Activated CD4-positive, alpha-beta T cell treated with anti-CD3 and anti-CD28 coated beads for 36 hours (primary cell): Measurements from ENCODE around the gene SBF2. TPM values are rescaled to one million over a fixed set of nuclear protein-coding genes. Genes with fewer than 3 reads are reported as not detected.

Experiments used
- ATAC-seq: fragments of 200-7000 bp; cut with Tn5 transposase; one replicate; pipeline ENCODE4 v1.10.0; 2021; ENCODE audit warnings: mild to moderate bottlenecking, moderate library complexity
- CTCF ChIA-PET: fragments of 350-600 bp; sonication (Branson Sonifier 250); formaldehyde crosslinking; loops from one replicate; lab custom pipeline; 2021; ENCODE audit warnings: antibody characterized with exemption; lab: Charles Lee
- POLR2A ChIA-PET: fragments of 350-600 bp; sonication (Branson Sonifier 250); formaldehyde crosslinking; loops from one replicate; lab custom pipeline; 2021; ENCODE audit warnings: antibody characterized with exemption, inconsistent platforms; lab: Charles Lee
- DNase-seq: peaks from one replicate; pipeline ENCODE4 v3.0.0-alpha.2; 2020
- H3K27ac Mint-ChIP-seq: one replicate; pipeline ENCODE4 v1.8.0; 2021; ENCODE audit warnings: mixed read lengths
- H3K27me3 Mint-ChIP-seq: one replicate; pipeline ENCODE4 v1.8.0; 2021; ENCODE audit warnings: mixed read lengths
- H3K36me3 Mint-ChIP-seq: one replicate; pipeline ENCODE4 v1.8.0; 2021; ENCODE audit warnings: low read depth, mixed read lengths
- H3K4me1 Mint-ChIP-seq: one replicate; pipeline ENCODE4 v1.8.0; 2021; ENCODE audit warnings: mixed read lengths
- H3K4me3 Mint-ChIP-seq: one replicate; pipeline ENCODE4 v1.8.0; 2021; ENCODE audit warnings: mild to moderate bottlenecking, moderate library complexity, mixed read lengths
- H3K9me3 Mint-ChIP-seq: one replicate; pipeline ENCODE4 v1.8.0; 2021; ENCODE audit warnings: low read depth, mixed read lengths
- intact Hi-C, 2 experiments: fragments of 100-400 bp; cut with DNase I in 1 of 2; cut with micrococcal nuclease in 1 of 2; formaldehyde crosslinking; loops; one replicate each; pipeline versions ENCODE4 v1.14.2 to v1.15.1; 2022 to 2024; cut with DNase I, micrococcal nuclease
- total RNA-seq, 2 experiments: library from RNA; stranded (reverse); gene quantifications; one replicate each; pipeline ENCODE4 v1.2.3, GENCODE V29; 2021

The SBF2 gene
- total RNA-seq, 2 experiments from 2014 or later = 7.1 to 8.1 TPM

DNA sequence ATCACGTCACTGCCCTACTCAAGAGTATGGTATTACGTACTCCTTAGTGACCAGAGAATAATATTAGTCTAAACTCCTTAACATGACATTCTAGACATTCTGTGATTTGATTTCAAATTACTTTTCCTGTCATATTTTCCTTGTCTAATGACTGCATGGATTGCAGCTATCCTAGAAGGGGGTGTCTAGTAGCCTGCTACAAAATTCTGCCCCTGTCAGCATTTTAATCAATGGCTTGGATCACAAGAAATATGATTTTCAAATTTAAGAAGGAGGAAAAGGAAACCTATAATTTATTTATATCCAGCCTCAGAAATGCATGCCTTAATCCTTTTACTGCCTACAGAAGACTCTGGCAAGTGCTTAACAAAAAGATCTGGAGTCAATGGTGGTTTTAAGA, 413.4 kb downstream of the SBF2 start:
- H3K27ac Mint-ChIP-seq = no peak overlapping the region
- H3K9me3 Mint-ChIP-seq = no peaks in the 10 kb centered on the region
- DNase-seq (no peak), ATAC-seq (no peak)
- no peaks in the 10 kb centered on the region for H3K4me1 Mint-ChIP-seq
- no peaks in the 10 kb centered on the region for H3K27me3 Mint-ChIP-seq
- peaks cover 2% of the 10 kb centered on the region for H3K36me3 Mint-ChIP-seq
- ChIA-PET POLR2A (no interaction called here), CTCF (interaction anchor here (1.0 kb wide), 1 partner anchor 525 kb away, joined by 3 read pairs; no protein-coding TSS in a partner anchor)
- intact Hi-C loops = no loop called here
- no peak overlapping the region for H3K4me3 Mint-ChIP-seq

DNA sequence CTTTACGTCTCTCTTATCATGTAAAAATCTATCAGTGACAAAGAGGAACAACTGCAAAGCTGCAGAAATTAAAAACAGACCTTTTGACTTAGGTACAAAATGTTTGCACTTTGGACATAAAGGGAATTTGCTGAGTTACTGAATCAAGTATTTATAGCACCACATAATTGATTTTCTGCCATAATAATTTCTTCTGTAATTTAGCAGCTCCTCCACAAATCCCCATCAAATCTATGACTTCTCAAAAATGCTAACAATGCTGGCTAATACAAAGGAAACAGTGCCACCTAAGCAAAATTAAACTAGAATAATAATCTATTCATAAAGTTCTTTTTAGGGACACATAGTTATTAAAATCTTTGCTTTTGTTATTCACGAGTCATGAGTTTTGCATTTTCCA, 415.1 kb downstream of the SBF2 start:
- H3K9me3 Mint-ChIP-seq = no peaks in the 10 kb centered on the region
- no peaks in the 10 kb centered on the region for H3K4me1 Mint-ChIP-seq
- peaks cover 2% of the 10 kb centered on the region for H3K36me3 Mint-ChIP-seq
- DNase-seq (no peak), ATAC-seq (no peak)
- POLR2A ChIA-PET = no interaction called here
- intact Hi-C loops = no loop called here
- H3K4me3 Mint-ChIP-seq = no peak overlapping the region
- CTCF ChIA-PET = interaction anchor here (0.7 kb wide), 1 partner anchor 16 kb away, joined by 3 read pairs; no protein-coding TSS in a partner anchor
- no peaks in the 10 kb centered on the region for H3K27me3 Mint-ChIP-seq
- no peak overlapping the region for H3K27ac Mint-ChIP-seq

DNA sequence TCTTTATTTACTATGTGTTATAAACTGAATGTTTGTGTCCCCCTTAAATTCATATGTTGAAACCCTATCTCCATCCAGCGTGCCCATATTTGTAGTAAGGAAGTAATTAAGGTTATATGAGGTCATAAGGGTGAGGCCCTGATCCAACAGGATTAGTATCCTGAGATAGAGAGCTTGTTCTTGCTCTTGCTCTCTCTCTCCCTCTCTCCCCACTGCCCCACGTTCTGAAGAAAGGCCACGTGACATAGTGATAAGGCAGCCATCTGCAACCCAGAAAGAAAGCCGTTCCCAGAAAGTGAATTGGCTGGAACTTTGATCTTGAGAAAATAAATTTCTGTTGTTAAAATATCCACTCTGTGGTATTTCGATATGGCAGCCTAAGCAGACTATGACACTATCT, 417.7 kb downstream of the SBF2 start:
- Mint-ChIP-seq H3K4me3 (no peak overlapping the region), H3K27ac (no peak overlapping the region), H3K36me3 (peaks cover 2% of the 10 kb centered on the region), H3K4me1 (no peaks in the 10 kb centered on the region), H3K9me3 (no peaks in the 10 kb centered on the region), H3K27me3 (no peaks in the 10 kb centered on the region)
- ChIA-PET POLR2A (no interaction called here), CTCF (interaction anchor here (0.9 to 1.1 kb wide), 2 partner anchors 129 to 490 kb away, joined by 3 read pairs; no protein-coding TSS in a partner anchor)
- no peak for DNase-seq
- intact Hi-C loops = no loop called here
- ATAC-seq = no peak

DNA sequence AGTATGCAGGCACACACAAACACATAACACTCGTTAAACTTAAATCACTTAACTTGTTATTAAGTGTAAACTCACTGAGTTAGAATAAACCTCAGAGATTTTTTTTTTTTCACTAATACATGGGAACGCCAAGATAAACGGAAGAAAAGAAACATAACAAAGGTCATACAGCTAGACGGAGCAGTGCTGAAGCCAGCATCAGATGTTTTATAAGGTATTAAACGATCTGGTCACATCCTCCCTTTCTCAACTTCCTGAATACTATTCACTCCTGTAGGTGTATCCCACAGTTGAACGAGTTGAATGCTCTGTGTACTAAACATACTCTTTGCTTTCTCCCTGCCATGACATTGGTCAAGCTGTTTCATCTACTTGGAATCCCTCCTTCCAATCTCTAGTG, 418.2 kb downstream of the SBF2 start:
- Mint-ChIP-seq H3K27ac (no peak overlapping the region), H3K27me3 (no peaks in the 10 kb centered on the region), H3K9me3 (peaks cover 2% of the 10 kb centered on the region), H3K4me3 (no peak overlapping the region), H3K36me3 (peaks cover 2% of the 10 kb centered on the region), H3K4me1 (no peaks in the 10 kb centered on the region)
- intact Hi-C loops = no loop called here
- DNase-seq (no peak), ATAC-seq (no peak)
- ChIA-PET CTCF (interaction anchor here (0.9 to 1.1 kb wide), 2 partner anchors 130 to 491 kb away, joined by 3 read pairs; no protein-coding TSS in a partner anchor), POLR2A (interaction anchor here (0.6 kb wide), 1 partner anchor 18 kb away, joined by 3 read pairs; no protein-coding TSS in a partner anchor)

DNA sequence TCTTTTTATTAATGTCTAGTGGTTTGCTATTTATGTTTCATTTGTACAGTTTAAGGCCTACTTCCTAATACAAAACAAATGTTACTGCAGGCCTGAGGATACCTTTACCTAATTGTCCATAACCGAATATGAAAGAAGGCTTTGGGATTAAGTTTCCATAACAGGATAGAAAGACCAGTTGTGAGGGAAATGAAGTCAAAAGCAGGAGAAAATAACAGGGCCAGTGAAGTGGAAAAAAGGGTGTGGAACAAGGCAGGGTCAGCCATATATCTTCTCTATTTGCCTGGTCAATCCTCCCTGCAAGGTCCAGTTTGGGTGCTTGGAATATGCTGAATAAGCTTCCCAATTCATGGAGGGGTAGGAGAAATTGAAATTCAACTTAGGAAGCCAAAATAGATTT, 418.6 kb downstream of the SBF2 start:
- ATAC-seq (no peak), DNase-seq (no peak)
- H3K36me3 Mint-ChIP-seq = peaks cover 2% of the 10 kb centered on the region
- peaks cover 2% of the 10 kb centered on the region for H3K9me3 Mint-ChIP-seq
- H3K27me3 Mint-ChIP-seq = no peaks in the 10 kb centered on the region
- H3K4me3 Mint-ChIP-seq = no peak overlapping the region
- CTCF ChIA-PET = interaction anchor here (0.9 to 1.4 kb wide), 6 partner anchors 9 to 491 kb away, joined by 3 to 4 read pairs (median 3); no protein-coding TSS in a partner anchor
- POLR2A ChIA-PET = interaction anchor here (0.6 kb wide), 1 partner anchor 19 kb away, joined by 3 read pairs; no protein-coding TSS in a partner anchor
- no peak overlapping the region for H3K27ac Mint-ChIP-seq
- no peaks in the 10 kb centered on the region for H3K4me1 Mint-ChIP-seq
- intact Hi-C loops = no loop called here

DNA sequence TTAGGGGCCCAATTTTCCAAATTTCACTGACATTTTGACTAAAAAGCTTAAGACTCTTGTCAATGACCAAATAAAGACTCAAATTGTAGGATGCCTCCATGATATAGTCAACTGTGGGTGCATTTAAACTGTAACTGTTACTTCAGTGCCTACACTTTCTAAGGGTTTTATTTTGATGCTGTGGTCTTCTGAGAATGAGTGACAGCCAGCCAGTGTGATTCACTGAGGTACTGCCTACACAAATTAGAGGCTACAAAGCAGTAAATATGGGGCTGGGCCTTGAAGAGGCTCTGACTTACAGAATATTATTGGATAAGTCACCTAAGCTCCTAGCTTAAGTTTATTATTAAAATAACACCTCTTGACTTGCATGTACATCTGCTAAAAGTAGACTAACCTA, 419.6 kb downstream of the SBF2 start:
- ATAC-seq (no peak), DNase-seq (no peak)
- Mint-ChIP-seq H3K27ac (no peak overlapping the region), H3K27me3 (no peaks in the 10 kb centered on the region), H3K9me3 (peaks cover 2% of the 10 kb centered on the region), H3K4me1 (no peaks in the 10 kb centered on the region), H3K4me3 (no peak overlapping the region), H3K36me3 (peaks cover 2% of the 10 kb centered on the region)
- CTCF ChIA-PET = interaction anchor here (0.7 to 1.4 kb wide), 7 partner anchors 10 to 221 kb away, joined by 3 to 4 read pairs (median 3); no protein-coding TSS in a partner anchor
- POLR2A ChIA-PET = interaction anchor here (0.6 kb wide), 1 partner anchor 147 kb away, joined by 3 read pairs; no protein-coding TSS in a partner anchor
- intact Hi-C loops = no loop called here

DNA sequence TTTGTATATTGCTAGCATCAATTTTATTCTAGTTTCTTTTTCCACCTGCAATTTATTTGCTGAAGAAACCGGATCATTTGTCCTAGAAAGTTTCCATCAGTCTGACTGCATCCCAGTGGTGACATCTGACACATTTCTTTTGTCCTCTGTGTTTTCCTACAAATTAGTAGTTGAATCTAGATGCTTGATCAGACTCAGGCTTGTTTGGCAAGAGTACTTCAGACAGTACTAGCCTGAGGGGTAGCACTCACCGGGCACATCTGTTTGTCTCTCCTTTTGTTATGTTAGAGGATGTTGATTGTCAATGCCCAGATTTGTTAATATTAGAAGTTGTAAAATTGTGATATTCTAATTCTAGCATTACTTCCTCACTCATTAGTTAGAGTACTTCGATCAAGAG, 425.4 kb downstream of the SBF2 start:
- peaks cover 2% of the 10 kb centered on the region for H3K36me3 Mint-ChIP-seq
- no peaks in the 10 kb centered on the region for H3K4me1 Mint-ChIP-seq
- H3K27ac Mint-ChIP-seq = no peak overlapping the region
- DNase-seq (no peak), ATAC-seq (no peak)
- H3K27me3 Mint-ChIP-seq = no peaks in the 10 kb centered on the region
- peaks cover 4% of the 10 kb centered on the region for H3K9me3 Mint-ChIP-seq
- ChIA-PET CTCF (no interaction called here), POLR2A (no interaction called here)
- H3K4me3 Mint-ChIP-seq = no peak overlapping the region
- intact Hi-C loops = loop anchor here in 1 of 2 experiments (10.0 kb wide), 1 partner anchor 216 kb away; no protein-coding TSS in a partner anchor

DNA sequence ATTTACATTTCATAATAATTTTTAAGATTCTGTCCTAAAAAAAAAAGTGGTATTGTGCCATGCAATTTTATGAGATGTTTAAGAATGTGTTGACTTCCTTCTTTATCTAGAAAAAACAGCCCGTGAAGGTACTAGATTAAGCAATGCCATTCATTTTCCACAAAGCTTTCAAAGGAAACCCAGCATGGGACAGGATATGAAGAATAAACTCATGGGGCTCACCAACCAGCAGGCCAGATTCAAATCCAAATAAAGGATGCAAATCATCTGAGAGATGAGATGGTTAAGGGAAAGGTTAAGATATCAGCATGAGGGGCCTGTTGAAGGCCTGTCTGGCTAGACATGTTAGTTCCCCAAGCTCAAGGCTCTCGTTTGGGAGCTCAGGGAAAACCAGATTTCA, 431.0 kb downstream of the SBF2 start:
- no peak for ATAC-seq
- Mint-ChIP-seq H3K4me1 (peaks cover 23% of the 10 kb centered on the region), H3K36me3 (peaks cover 2% of the 10 kb centered on the region), H3K4me3 (no peak overlapping the region), H3K27ac (no peak overlapping the region), H3K27me3 (no peaks in the 10 kb centered on the region), H3K9me3 (peaks cover 2% of the 10 kb centered on the region)
- no peak for DNase-seq
- intact Hi-C loops = loop anchor here (1.0 to 10.0 kb wide), 7 partner anchors 104 to 460 kb away; no protein-coding TSS in a partner anchor
- ChIA-PET CTCF (interaction anchor here (0.7 to 1.3 kb wide), 15 partner anchors 9 to 1479 kb away, joined by 3 to 8 read pairs (median 3); no protein-coding TSS in a partner anchor), POLR2A (no interaction called here)

DNA sequence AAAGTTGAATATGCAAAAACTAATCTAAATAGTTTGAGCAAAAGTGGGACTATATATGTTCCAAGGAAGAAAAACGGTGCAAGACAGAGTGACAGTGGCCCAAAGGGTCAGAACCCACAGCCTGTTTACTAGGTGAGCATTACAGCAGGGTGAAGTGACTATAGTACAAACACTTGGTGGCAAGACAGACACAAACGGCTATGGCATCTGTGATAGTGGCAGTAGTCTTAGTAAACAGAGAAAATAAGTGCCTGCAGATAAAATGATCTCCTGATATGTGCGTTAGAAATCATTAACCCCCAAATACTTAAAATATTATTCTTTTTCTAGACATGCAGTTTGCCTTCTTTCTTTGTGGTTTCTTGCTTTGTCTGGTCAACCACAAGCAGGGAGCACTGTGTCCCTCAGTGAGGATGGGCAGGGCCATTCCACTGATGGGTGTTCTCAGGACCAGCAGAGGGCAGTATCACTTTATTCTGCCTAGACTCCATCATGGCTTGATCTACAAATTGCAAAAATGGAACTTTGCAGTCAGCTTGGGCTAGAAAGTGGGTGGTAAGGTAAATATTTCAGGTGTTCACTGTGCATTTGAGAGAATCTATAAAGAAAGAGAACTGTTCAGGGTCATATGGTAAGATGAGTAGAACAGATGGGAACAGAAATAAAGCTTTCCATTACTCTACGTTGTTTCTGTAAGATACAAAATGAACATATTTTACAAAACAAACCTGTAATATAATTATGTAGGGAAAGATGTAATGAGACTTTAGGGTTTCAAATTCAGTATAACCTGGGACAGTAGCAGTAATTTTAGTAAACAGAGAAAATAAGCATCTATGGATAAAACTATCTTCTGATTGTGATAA, 431.9 kb downstream of the SBF2 start:
- no peak overlapping the region for H3K4me3 Mint-ChIP-seq
- H3K9me3 Mint-ChIP-seq = no peaks in the 10 kb centered on the region
- DNase-seq (peak; percentile 71), ATAC-seq (peak; percentile 74)
- no peaks in the 10 kb centered on the region for H3K27me3 Mint-ChIP-seq
- POLR2A ChIA-PET = no interaction called here
- intact Hi-C loops = loop anchor here (1.0 to 10.0 kb wide), 7 partner anchors 103 to 461 kb away; no protein-coding TSS in a partner anchor
- CTCF ChIA-PET = interaction anchor here (0.7 to 1.3 kb wide), 13 partner anchors 8 to 994 kb away, joined by 3 to 8 read pairs (median 3); no protein-coding TSS in a partner anchor
- H3K4me1 Mint-ChIP-seq = peaks cover 23% of the 10 kb centered on the region
- H3K36me3 Mint-ChIP-seq = no peaks in the 10 kb centered on the region
- H3K27ac Mint-ChIP-seq = no peak overlapping the region

DNA sequence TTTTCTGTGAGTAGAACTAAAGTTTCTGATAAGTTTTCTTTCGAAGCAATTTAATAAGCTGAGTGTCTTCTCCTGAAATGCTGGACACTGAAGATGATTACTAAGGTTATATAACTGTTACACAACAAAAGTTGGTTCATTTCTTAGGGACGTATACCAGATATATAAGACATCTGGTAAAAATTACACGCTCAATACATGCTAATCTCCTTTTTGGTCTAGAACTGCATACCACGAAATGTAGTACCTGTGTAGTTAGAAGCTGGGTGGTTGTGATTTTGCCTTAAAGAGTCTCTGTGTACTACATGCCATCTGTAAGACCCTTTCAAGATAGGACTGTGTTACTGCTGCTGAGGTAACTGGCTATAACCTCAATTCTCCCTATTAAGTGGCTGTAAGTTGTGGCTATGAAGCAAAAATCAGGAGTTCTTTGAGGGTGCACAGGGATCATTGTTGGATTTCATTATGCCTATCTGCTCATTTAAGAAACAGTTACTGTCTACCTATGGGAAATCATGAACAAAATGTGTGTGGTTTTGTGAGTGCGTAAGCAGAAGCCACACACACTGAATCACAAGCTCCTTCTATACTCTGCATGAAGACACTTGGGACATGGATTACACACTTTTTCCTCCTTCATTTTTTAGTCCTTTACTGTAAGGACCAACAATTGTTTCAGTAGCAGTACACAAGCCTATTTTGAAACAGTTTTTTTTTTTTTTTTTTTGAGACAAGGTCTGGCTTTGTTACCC, 434.3 kb downstream of the SBF2 start:
- no peaks in the 10 kb centered on the region for H3K27me3 Mint-ChIP-seq
- ATAC-seq (peak; percentile 85), DNase-seq (peak; percentile 26)
- peak overlapping the region; percentile 44 for H3K27ac Mint-ChIP-seq
- no peaks in the 10 kb centered on the region for H3K36me3 Mint-ChIP-seq
- ChIA-PET POLR2A (interaction anchor here (0.9 kb wide), 1 partner anchor 100 kb away, joined by 14 read pairs; no protein-coding TSS in a partner anchor), CTCF (interaction anchor here (0.7 to 1.6 kb wide), 5 partner anchors 15 to 467 kb away, joined by 3 to 6 read pairs (median 4); no protein-coding TSS in a partner anchor)
- intact Hi-C loops = loop anchor here in 1 of 2 experiments (5.0 to 10.0 kb wide), 2 partner anchors 102 to 225 kb away; no protein-coding TSS in a partner anchor
- no peak overlapping the region for H3K4me3 Mint-ChIP-seq
- H3K9me3 Mint-ChIP-seq = no peaks in the 10 kb centered on the region
- H3K4me1 Mint-ChIP-seq = peaks cover 23% of the 10 kb centered on the region
